WTC11 (cell line): ENCODE measurements around the gene GATA3.

Experiments
- ELF4 ChIP-seq: sonication (generic); formaldehyde crosslinking; IDR thresholded peaks from 2 replicates; pipeline ENCODE4 v1.8.1; 2022; ENCODE audit warnings: low read depth, mild to moderate bottlenecking, moderate library complexity, missing genetic modification reagents
- KAT7 ChIP-seq: sonication (generic); formaldehyde crosslinking; IDR thresholded peaks from 2 replicates; pipeline ENCODE4 v1.8.1; 2023; ENCODE audit warnings: missing genetic modification reagents, mild to moderate bottlenecking, borderline replicate concordance
- RORB ChIP-seq: fragments of 250-450 bp; sonication (Bioruptor Pico); IDR thresholded peaks from 2 replicates; pipeline ENCODE4 v1.9.0; 2021; ENCODE audit warnings: mild to moderate bottlenecking
- ZNF263 ChIP-seq: sonication (generic); formaldehyde crosslinking; IDR thresholded peaks from 2 replicates; pipeline ENCODE4 v1.8.1; 2022; ENCODE audit warnings: low read depth, mild to moderate bottlenecking, moderate library complexity, missing genetic modification reagents
- ZNF671 ChIP-seq: fragments of 250-450 bp; sonication (Bioruptor Pico); IDR thresholded peaks from 2 replicates; pipeline ENCODE4 v1.8.0; 2021; ENCODE audit warnings: mild to moderate bottlenecking
- TF ChIP-seq, protein P1 (sequence below): sonication (generic); formaldehyde crosslinking; IDR thresholded peaks from 2 replicates; pipeline ENCODE4 v1.8.1; 2022; ENCODE audit warnings: mild to moderate bottlenecking, missing genetic modification reagents, moderate library complexity, borderline replicate concordance
- TF ChIP-seq, protein P2 (sequence below): fragments of 200-600 bp; IDR thresholded peaks from 2 replicates; pipeline ENCODE4 v1.8.0; 2022; ENCODE audit warnings: antibody characterized with exemption
- TF ChIP-seq, protein P3 (sequence below): fragments of 250-450 bp; sonication (Bioruptor Pico); IDR thresholded peaks from 2 replicates; pipeline ENCODE4 v1.8.0; 2021; ENCODE audit warnings: mild to moderate bottlenecking

DNA sequence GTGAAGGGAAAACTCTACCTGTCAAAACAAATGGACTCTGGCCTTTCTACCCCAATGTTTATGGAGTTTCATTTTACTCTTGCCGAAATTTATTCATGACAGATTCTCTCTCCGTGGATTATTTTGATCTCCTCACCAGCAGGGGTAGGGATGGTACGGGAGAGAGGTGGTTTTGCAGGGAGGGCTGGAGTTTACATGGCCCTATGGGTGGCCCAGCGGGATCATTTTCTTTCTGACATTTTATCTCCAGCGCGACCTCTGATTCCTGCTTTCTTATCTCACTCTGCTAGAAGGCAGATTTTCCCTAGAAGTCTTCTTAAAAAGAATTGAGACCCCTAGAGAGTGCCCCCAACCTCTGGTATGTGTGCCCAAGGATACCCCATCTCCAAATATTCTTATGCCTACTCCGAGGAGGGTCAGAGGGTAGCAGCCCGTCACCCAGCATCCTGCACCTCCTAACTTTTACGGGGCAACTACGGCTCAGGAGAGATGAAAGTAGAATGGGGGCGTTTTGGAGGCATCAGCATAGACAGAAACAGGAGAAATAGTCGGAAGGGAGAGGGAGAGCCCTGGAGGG lies 10.1 kb upstream of the GATA3 start:
- TF ChIP-seq, protein P1, sequence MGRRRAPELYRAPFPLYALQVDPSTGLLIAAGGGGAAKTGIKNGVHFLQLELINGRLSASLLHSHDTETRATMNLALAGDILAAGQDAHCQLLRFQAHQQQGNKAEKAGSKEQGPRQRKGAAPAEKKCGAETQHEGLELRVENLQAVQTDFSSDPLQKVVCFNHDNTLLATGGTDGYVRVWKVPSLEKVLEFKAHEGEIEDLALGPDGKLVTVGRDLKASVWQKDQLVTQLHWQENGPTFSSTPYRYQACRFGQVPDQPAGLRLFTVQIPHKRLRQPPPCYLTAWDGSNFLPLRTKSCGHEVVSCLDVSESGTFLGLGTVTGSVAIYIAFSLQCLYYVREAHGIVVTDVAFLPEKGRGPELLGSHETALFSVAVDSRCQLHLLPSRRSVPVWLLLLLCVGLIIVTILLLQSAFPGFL = no peak
- TF ChIP-seq, protein P2, sequence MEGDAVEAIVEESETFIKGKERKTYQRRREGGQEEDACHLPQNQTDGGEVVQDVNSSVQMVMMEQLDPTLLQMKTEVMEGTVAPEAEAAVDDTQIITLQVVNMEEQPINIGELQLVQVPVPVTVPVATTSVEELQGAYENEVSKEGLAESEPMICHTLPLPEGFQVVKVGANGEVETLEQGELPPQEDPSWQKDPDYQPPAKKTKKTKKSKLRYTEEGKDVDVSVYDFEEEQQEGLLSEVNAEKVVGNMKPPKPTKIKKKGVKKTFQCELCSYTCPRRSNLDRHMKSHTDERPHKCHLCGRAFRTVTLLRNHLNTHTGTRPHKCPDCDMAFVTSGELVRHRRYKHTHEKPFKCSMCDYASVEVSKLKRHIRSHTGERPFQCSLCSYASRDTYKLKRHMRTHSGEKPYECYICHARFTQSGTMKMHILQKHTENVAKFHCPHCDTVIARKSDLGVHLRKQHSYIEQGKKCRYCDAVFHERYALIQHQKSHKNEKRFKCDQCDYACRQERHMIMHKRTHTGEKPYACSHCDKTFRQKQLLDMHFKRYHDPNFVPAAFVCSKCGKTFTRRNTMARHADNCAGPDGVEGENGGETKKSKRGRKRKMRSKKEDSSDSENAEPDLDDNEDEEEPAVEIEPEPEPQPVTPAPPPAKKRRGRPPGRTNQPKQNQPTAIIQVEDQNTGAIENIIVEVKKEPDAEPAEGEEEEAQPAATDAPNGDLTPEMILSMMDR = no peak
- TF ChIP-seq ZNF671 (CRISPR knock-in tag) (no peak), ELF4 (CRISPR knock-in tag) (no peak), RORB (no peak), KAT7 (no peak), ZNF263 (CRISPR knock-in tag) (no peak)
- TF ChIP-seq, protein P3, sequence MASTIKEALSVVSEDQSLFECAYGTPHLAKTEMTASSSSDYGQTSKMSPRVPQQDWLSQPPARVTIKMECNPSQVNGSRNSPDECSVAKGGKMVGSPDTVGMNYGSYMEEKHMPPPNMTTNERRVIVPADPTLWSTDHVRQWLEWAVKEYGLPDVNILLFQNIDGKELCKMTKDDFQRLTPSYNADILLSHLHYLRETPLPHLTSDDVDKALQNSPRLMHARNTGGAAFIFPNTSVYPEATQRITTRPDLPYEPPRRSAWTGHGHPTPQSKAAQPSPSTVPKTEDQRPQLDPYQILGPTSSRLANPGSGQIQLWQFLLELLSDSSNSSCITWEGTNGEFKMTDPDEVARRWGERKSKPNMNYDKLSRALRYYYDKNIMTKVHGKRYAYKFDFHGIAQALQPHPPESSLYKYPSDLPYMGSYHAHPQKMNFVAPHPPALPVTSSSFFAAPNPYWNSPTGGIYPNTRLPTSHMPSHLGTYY = no peak
